Stimulated activated CD4-positive, alpha-beta T cell treated with anti-CD3 and anti-CD28 coated beads, Interleukin-1b, Interleukin-23, amount 100 ng/mL, for 48 hours (primary cell): ENCODE results near the gene STX8.
A peak's percentile ranks its signal among the peaks of the same experiment; 100 is the strongest.

Source experiments
- DNase-seq: peaks from one replicate; pipeline ENCODE4 v3.0.0-alpha.2; 2020

The STX8 gene

DNA sequence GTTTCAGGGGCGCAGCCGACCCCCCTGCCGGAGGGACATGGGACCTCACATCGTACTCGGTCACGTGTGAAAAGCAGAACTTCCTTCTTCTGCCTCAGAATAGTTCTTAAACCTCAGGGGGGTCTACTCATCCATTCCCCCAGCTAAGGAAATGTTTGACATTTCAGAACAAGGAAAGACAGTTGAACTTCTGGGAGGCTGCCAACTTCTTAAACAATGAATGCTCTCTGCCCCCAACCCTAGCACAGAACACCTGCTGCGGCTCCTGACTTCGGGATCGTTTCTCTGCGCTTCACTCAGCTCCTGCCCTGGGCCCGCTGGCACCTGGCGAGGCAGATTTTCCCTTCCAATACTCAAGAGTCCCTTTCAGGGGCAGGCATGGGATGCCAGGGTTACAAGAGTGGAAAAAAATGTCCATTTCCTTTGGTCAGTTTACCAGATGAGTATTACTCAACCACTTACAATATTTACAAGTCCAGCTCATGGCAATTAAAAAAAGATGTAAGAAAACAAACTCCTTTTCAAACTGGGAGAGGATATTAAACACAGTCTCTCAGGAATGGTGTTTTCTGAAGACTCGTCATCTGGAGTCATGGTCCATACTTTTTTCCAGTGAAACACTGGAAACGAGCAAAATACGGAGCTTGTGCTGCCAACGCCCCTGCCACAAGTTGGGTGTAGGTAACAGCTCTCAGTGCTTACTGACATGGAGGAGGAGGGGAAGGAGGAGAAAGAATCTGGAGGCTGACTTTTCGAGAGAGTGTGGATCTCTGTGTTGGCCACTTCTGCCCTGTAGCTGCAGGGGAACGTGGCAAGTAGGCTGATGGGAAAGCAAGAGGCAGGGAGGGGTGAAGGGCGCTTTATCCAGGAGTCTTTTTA is 318.6 kb downstream of the STX8 start:
- no peak for DNase-seq

DNA sequence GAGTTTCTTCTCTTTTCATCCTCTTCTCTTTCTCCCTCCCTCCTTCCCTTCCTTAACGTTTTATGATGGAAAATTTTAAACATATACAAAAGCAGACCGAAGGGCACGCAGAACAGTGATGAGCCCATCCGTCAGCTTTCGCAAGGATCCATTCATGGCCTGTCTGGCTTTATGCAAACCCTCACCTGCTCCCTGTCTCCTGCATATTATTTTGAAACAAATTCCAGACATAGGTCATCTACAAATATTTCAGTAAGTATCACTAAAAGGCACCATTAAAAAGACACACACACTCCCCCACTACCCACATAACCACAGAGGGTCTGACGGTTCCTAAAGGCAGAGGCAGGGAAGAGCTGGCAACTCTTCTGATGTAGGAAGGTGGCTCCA is 319.3 kb downstream of the STX8 start:
- DNase-seq: no peak

GRCh38 chr17:9255833-9256232 is 319.8 kb downstream of the STX8 start:
- DNase-seq: no peak

DNA sequence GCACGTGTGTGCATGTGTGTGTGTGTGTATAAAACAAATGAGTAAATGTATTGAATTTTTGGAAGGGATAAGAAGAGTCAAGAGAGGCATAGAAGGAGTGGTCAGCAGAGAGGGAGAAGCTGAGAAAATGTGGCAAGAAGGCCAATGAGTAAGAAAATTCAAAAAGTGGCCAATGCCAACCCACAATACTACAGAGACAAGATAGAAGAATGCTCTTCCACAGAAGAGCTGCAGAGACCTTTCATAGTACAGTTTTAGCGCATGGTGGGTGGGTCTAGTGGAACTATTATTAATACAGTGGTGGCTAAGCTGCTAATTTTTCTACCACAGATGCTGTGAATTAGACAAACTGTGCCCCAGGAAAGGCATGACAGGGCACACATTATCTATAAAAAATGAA is 320.8 kb downstream of the STX8 start:
- no peak for DNase-seq

- DNase-seq: no peak
These were observed 322.3 kb downstream of the STX8 start for GRCh38 chr17:9253308-9253707.

- DNase-seq: no peak
These were observed 324.3 kb downstream of the STX8 start for GRCh38 chr17:9251273-9251672.

DNA sequence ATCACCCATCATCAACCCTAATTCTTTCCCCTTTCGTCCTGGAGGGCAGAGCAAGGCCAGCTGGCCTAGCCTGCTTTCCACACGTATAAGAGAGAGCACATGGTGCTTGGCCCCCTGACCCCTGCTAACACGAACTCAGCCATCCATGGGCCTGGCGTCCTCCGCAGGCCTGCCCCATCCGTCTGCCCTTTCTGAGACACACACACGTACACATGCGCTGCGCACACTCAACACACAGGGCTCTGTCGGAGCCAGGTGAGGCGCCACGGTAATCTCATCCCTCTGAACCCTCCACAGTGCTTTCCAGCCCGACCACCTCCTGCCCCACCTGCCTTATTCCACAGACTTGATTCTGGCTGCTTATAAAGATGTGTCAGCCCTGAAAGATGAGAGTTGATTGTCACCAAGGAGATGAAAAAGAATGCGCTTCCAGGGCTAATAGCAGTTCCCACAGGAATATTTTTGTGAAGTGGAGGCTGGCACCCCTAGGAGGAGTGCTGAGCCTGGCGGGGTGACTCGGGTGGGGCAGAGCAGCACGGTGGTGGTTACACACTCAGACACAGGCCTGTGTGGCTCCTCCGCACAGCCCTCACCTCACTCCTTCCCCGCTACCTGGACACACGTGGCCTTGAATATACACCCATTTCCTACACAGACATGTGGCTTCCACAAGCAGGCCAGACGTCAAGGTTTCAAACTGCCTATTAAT is 326.2 kb downstream of the STX8 start:
- DNase-seq: no peak

DNA sequence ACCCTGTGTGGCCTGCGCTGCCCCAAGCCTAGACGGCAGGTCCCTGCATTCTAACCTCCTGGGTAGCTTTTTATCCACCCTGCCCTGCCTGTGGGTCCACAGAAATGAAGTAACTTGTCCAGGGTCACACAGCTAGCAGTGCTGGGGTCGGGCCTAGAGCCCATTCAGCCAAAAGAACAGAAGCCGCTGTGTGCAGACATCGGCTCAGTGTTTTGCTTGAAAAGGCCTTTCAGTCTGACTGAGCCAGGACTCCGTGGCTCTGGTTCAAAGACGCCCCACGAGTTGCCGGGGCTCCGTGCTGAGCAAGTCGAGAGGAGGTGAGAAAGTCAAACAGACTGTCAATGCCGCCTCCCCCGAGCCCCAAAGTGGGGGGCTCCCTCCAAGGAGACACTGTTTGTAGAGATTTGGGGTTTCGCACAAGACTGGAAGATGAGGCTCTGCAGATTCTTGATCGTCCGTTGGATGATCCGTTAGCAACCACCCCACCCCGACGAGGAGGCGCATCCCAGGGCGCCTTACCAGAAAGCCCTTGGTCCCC is 328.1 kb downstream of the STX8 start:
- no peak for DNase-seq

GRCh38 chr17:9244066-9245052 is 331.3 kb downstream of the STX8 start:
- no peak for DNase-seq

- DNase-seq: no peak
These were observed 332.6 kb downstream of the STX8 start for GRCh38 chr17:9242983-9243382.

GRCh38 chr17:9242497-9242881 is 333.1 kb downstream of the STX8 start:
- DNase-seq: no peak

GRCh38 chr17:9241774-9242496 is 333.7 kb downstream of the STX8 start:
- DNase-seq: no peak

DNA sequence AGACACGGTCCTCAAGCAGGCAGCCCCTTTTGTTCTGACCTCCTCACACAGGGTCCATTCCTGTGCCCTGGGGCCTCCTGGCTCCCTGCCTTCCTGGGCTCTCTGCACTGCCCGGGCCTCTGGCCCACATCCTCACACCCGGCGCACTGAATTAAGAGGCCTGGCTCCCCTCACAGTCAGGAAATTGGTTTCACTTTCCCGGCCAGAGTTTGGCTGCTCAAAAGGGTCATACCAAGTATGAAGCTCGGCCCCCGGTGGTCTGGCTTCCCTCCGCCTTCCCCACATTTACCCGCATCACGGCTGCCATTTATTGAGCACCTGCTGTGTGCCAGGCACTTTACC is 334.3 kb downstream of the STX8 start:
- DNase-seq: no peak

DNA sequence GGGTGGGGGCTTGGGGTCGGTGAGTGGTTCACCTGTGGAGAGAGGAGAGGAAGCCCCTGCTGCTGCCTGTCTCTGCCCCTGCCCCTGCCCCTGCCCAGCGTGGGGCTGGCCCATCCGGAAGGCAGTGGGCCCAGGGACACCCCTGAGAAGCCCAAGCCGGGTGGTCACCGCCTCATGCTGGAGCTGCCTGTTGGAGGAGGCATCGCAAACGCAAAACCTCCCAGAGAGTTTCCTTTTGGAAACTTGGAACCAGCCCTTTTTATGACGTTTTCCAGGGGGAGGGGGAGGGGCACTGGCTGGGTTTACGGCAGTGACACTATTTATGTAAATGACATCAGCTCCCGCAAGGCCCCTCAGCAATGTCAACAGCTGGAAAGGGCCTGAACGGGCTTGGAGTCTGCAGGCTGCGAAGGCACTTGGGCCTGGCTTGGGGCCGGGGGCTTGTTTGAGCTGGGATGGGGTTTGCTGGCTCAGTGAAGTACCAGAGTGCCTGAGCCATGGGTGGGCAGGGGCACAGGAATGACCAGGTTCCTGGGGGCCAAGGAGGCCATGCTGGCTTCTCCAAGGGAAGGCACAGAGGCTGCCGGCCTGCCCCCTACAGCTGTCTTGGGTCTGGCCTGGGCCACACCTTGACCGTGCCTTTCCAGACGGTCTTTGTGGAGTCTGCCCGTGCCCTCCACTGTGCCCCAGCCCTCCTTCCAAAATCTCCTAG is 334.8 kb downstream of the STX8 start:
- DNase-seq: no peak

DNA sequence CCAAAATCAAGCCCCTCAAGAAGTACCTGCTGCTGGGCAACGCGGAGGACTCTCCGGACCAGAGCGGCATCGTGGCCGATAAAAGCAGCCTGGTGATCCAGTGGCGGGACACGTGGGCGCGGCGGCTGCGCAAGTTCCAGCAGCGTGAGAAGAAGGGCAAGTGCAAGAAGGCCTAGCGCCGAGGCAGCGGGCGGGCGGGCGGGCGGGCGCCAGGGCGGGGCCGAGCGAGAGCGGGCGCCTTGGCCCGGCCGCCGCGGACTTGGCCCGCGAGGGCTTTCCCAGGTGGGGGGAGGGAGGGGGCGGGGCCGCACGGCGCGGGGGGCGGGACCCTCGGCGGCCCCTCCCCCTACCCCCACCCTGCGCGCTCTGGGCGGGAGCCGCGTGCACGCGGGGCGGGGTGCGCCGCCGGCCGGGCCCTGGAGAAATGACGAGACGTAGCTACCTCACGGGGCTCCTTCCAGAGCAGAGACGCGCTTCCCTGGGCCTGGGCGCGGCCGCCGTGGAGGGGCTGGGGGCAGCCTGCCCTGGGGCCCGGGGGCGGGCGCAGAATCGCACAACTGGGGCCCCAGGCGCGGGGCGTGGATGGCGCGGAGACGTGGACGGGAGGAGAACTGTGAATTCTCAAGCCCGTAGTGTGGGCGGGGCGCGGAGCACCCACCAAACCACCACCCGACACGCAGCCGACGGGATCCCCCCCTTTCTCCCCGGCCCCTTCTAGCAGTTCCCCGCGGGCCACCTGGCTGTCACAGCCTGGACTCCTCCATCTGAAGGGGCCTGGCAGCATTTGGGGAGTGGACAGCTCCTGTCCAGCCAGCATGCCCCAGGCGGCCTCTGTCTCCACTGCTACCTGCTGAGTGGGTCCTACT is 335.6 kb downstream of the STX8 start:
- peak; percentile 69 for DNase-seq

DNA sequence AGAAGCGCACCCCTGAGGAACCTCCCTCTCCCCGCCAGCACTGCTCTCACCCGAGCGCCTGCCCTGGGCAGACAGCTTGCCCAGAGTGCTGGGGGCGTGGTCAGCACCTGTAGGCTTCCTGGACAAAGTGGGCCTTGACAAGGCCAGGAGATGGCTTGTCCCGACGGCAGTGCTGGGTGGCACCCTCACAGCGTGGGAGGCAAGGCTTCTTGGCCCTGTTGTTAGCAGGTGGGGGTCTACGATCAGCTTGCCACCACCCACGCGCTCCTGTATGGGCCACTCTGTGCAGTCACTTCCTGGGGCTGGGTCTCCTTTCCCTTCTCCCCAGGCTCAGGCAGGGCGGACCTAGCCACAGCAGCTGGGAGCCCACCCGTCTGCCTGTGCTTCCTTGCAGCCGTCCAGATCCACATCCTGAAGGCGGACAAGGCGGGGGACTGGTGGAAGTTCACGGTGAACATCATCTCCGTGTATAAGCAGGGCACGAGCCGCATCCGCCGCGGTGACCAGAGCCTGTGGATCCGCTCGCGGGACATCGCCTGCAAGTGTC is 336.3 kb downstream of the STX8 start:
- DNase-seq: no peak

GRCh38 chr17:9238340-9239245 is 337.0 kb downstream of the STX8 start:
- DNase-seq: no peak

DNA sequence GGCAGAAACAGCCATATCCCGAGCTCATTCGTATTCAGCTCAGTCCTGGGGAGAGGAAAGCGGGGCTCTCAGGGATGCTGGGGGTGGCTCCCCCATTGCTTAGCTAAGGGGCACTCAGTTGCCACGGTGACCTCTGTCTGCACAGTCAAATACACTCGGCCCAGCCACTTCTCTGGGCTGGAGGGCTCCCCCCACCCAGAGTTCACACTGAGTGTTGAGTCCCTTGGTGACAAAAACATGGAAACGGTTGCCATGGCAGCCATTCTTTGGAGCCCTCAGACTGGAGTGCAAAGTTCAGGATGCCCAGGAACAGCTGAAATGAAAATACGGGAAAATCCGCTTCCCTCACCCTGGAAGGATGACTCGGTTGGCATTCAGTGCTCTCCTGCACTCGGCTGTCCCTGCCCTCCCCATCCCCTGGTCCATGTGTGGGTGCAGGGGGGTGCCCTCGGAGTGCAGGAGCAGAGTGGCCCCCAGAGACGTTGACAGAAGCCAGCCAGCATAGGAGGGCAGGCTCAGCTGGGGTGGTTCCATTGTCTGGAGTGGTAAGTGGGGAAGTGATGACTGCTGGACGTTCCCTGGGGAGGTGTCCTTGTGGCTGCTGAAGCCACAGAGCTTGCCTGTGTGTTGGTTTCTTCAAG is 337.8 kb downstream of the STX8 start:
- DNase-seq: no peak

DNA sequence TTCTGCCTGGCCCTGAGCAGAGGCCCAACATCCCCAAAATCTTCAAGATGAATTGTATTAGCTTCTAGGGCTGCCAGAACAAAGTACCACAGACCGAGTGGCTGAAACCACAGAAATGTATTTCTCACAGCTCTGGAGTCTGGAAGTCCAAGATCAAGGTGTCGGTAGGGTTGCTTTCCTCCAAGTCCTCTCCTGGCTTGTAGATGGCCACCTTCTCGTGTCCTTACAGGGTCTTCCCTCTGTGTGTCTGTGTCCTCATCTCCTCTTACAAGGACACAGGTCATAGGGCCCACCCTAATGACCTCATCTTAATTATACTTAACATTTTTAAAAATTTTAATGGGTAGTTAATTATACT is 338.6 kb downstream of the STX8 start:
- no peak for DNase-seq
